HepG2 (cell line): ENCODE results near the gene MIDN. TPM values are rescaled to one million over a fixed set of nuclear protein-coding genes. Genes with fewer than 3 reads are reported as not detected.
A peak's percentile ranks its signal among the peaks of the same experiment; 100 is the strongest.

Source experiments
- ATAC-seq: fragments of 200-7000 bp; cut with Tn5 transposase; 3 replicates; pipeline ENCODE4 v1.9.1; 2020; ENCODE audit warnings: mild to moderate bottlenecking, moderate library complexity
- BruUV-seq: library from RNA; stranded (reverse); fragments of 400-500 nt; replicated peaks from 2 replicates; lab custom pipeline; 2021; lab: Mats Ljungman, UMichigan
- CTCF ChIA-PET: fragments of 300-600 bp; formaldehyde crosslinking; extraction: SDS; loops from one replicate; lab custom pipeline; 2021; ENCODE audit warnings: low total read pairs, inconsistent platforms, low intra/inter-chr PET ratio; lab: Yijun Ruan, JAX
- POLR2A ChIA-PET: fragments of 350-600 bp; sonication (Branson Sonifier 250); formaldehyde crosslinking; loops from one replicate; lab custom pipeline; 2020; ENCODE audit warnings: antibody characterized with exemption, inconsistent platforms; lab: Yijun Ruan, JAX
- DNase-seq: peaks from one replicate; pipeline ENCODE4 v3.0.0-alpha.2; 2015; ENCODE audit warnings: low spot score
- FAIRE-seq: peaks from 3 replicates; lab custom pipeline; 2011; peaks lifted over from hg19 to GRCh38; lab: Jason Lieb, UNC
- H2AFZ ChIP-seq: one replicate; pipeline ENCODE4 v1.6.1; 2011; ENCODE audit warnings: low read length, inconsistent platforms
- H3K27ac ChIP-seq: fragments of 300-600 bp; 3 replicates; pipeline ENCODE4 v1.8.0; 2011; ENCODE audit warnings: mixed run types, mild to moderate bottlenecking, mixed read lengths, low read length, inconsistent platforms; ENCODE audit not compliant: insufficient read depth; ENCODE audit errors: extremely low read length
- H3K27me3 ChIP-seq, 2 experiments: fragments of 200-600 bp in 1 of 2; 2 replicates in 1 of 2; 3 replicates in 1 of 2; pipeline versions ENCODE4 v1.6.0 to v1.8.0; 2011; ENCODE audit warnings: low read length in 2 of 2, mild to moderate bottlenecking in 2 of 2, moderate library complexity in 2 of 2, inconsistent platforms in 1 of 2; ENCODE audit not compliant: insufficient read depth in 2 of 2, control insufficient read depth in 1 of 2
- H3K36me3 ChIP-seq, 2 experiments: fragments of 200-600 bp in 1 of 2; replicated peaks in 1 of 2; 2 replicates in 1 of 2; 3 replicates in 1 of 2; pipeline versions ENCODE4 v1.5.1 to v1.8.0; 2011; ENCODE audit warnings: low read length in 2 of 2, inconsistent platforms in 1 of 2; ENCODE audit not compliant: insufficient read depth in 2 of 2, control insufficient read depth in 1 of 2
- H3K4me1 ChIP-seq: 2 replicates; pipeline ENCODE4 v1.5.1; 2012; ENCODE audit warnings: low read length, inconsistent platforms; ENCODE audit not compliant: insufficient read depth
- H3K4me2 ChIP-seq: 2 replicates; pipeline ENCODE4 v1.6.0; 2011; ENCODE audit warnings: low read depth, low read length, inconsistent platforms
- H3K4me3 ChIP-seq, 3 experiments: fragments of 200-600 bp in 1 of 3; sonication (generic), shearing (Covaris generic) in 1 of 3; replicated peaks in 1 of 3; 2 replicates each; pipeline ENCODE4 v1.5.1; 2011 to 2016; ENCODE audit warnings: low read length in 3 of 3, inconsistent platforms in 2 of 3, low read depth in 2 of 3, mild to moderate bottlenecking in 2 of 3, control low read depth in 1 of 3, mixed read lengths in 1 of 3; ENCODE audit not compliant: insufficient read depth in 1 of 3
- H3K79me2 ChIP-seq: one replicate; pipeline ENCODE4 v1.6.1; 2011; ENCODE audit warnings: low read length, inconsistent platforms; ENCODE audit not compliant: insufficient read depth
- H3K9ac ChIP-seq: 2 replicates; pipeline ENCODE4 v1.6.0; 2011; ENCODE audit warnings: mild to moderate bottlenecking, low read depth, low read length, inconsistent platforms; ENCODE audit not compliant: insufficient read depth
- H3K9me3 ChIP-seq: 2 replicates; pipeline ENCODE4 v1.5.1; 2012; ENCODE audit warnings: mild to moderate bottlenecking, low read length
- H4K20me1 ChIP-seq: 2 replicates; pipeline ENCODE4 v1.6.0; 2011; ENCODE audit warnings: inconsistent platforms, mild to moderate bottlenecking, low read length, moderate library complexity; ENCODE audit not compliant: insufficient read depth
- AGO2 ChIP-seq: fragments of 200-400 bp; formaldehyde crosslinking; optimal IDR thresholded peaks from 2 replicates; pipeline ENCODE3; 2017; ENCODE audit warnings: mild to moderate bottlenecking, low read depth, low read length, moderate library complexity
- CBX2 ChIP-seq, 2 experiments: fragments of 200-600 bp in 1 of 2; sonication (generic); formaldehyde crosslinking in 1 of 2; IDR thresholded peaks; 2 replicates each; pipeline versions ENCODE4 v1.7.0 to v1.8.1; 2018 to 2022; ENCODE audit warnings: low read depth in 2 of 2, low read length in 1 of 2, mild to moderate bottlenecking in 1 of 2, missing genetic modification reagents in 1 of 2
- CREM ChIP-seq, 2 experiments: sonication (generic) in 1 of 2; formaldehyde crosslinking in 1 of 2; IDR thresholded peaks; 2 replicates each; pipeline versions ENCODE4 v1.4.0 to v1.6.1; 2016 to 2020; ENCODE audit warnings: antibody characterized with exemption in 1 of 2, mild to moderate bottlenecking in 1 of 2, missing genetic modification reagents in 1 of 2
- GABPA ChIP-seq, 2 experiments: IDR thresholded peaks; 2 replicates each; pipeline ENCODE4 v1.6.1; 2011 to 2016; ENCODE audit warnings: low read depth in 2 of 2, low read length in 1 of 2, missing biosample characterization in 1 of 2, missing genetic modification characterization in 1 of 2
- HES4 ChIP-seq: sonication (generic); formaldehyde crosslinking; IDR thresholded peaks from 2 replicates; pipeline ENCODE4 v1.9.0; 2021; ENCODE audit warnings: mild to moderate bottlenecking, missing genetic modification reagents, borderline replicate concordance
- KLF15 ChIP-seq: sonication (generic); formaldehyde crosslinking; IDR thresholded peaks from 2 replicates; pipeline ENCODE4 v1.8.1; 2023; ENCODE audit warnings: borderline replicate concordance, mild to moderate bottlenecking, inconsistent platforms, missing genetic modification reagents, mixed read lengths
- PCBP1 ChIP-seq: fragments of 200-400 bp; formaldehyde crosslinking; IDR thresholded peaks from 2 replicates; pipeline ENCODE4 v1.6.1; 2017; ENCODE audit warnings: mild to moderate bottlenecking, low read depth, low read length, borderline replicate concordance
- PRPF4 ChIP-seq: fragments of 200-400 bp; formaldehyde crosslinking; IDR thresholded peaks from 2 replicates; pipeline ENCODE4 v1.6.1; 2016; ENCODE audit warnings: low read length, low read depth; ENCODE audit not compliant: poor library complexity, severe bottlenecking
- RAD21 ChIP-seq: fragments of 450-650 bp; formaldehyde crosslinking; IDR thresholded peaks from 2 replicates; pipeline ENCODE4 v1.5.0; 2020; ENCODE audit warnings: mild to moderate bottlenecking
- RARG ChIP-seq: sonication (generic); formaldehyde crosslinking; IDR thresholded peaks from 2 replicates; pipeline ENCODE4 v1.4.0; 2020; ENCODE audit warnings: low read depth, mild to moderate bottlenecking, missing genetic modification reagents
- RBM39 ChIP-seq: fragments of 200-400 bp; formaldehyde crosslinking; IDR thresholded peaks from one replicate; pipeline ENCODE4 v1.6.1; 2018; ENCODE audit warnings: antibody characterized with exemption, mild to moderate bottlenecking, low read depth, low read length; ENCODE audit not compliant: poor library complexity, severe bottlenecking
- STAG1 ChIP-seq: sonication (generic); formaldehyde crosslinking; IDR thresholded peaks from 2 replicates; pipeline ENCODE4 v1.4.0; 2020; ENCODE audit warnings: missing genetic modification reagents
- ZFP1 ChIP-seq: IDR thresholded peaks from 2 replicates; pipeline ENCODE4 v1.6.1; 2016
- ZNF563 ChIP-seq: sonication (generic); formaldehyde crosslinking; IDR thresholded peaks from 2 replicates; pipeline ENCODE4 v1.8.0; 2022; ENCODE audit warnings: mild to moderate bottlenecking, moderate library complexity, missing genetic modification reagents
- ZNF720 ChIP-seq: sonication (generic); formaldehyde crosslinking; IDR thresholded peaks from 2 replicates; pipeline ENCODE4 v1.4.0; 2020; ENCODE audit warnings: missing genetic modification reagents
- ZNF75D ChIP-seq: sonication (generic); formaldehyde crosslinking; IDR thresholded peaks from 2 replicates; pipeline ENCODE4 v1.8.1; 2023; ENCODE audit warnings: missing genetic modification reagents, mild to moderate bottlenecking, borderline replicate concordance
- WGBS: methylation state at CpG from one replicate; pipeline ENCODE4 v1.1.6; 2017; ENCODE audit warnings: low lambda C conversion rate; 5-methylcytosine and 5-hydroxymethylcytosine counted together
- in situ Hi-C: cut with HindIII; loops from 2 replicates; pipeline ENCODE4 v1.10.0; 2017; ENCODE audit warnings: low pct_unique_long_range_greater_than_20kb; ENCODE audit not compliant: extremely low pct_ligation_motif_present
- intact Hi-C: fragments of 100-400 bp; cut with micrococcal nuclease; formaldehyde crosslinking; loops from one replicate; pipeline ENCODE4 v1.10.0; 2022; ENCODE audit not compliant: unreplicated experiment
- polyA plus RNA-seq, 8 experiments: library from polyadenylated mRNA; depleted of rRNA in 3 of 8; stranded (reverse) in 7 of 8; unstranded in 1 of 8; fragments of >200 nt; fragmentation: Illumina TruSeq in 4 of 8; extraction: Trizol in 4 of 8; gene quantifications; 2 replicates each; pipeline versions ENCODE4 v1.2.1 to v1.2.3, GENCODE V29; 2011 to 2016; ENCODE audit warnings: low read depth in 4 of 8, missing spikeins in 1 of 8, mixed read lengths in 1 of 8; ENCODE audit not compliant: insufficient read depth in 1 of 8
- total RNA-seq, 5 experiments: library from RNA; depleted of rRNA; stranded (reverse); fragments of >200 nt; fragmentation: Illumina TruSeq; extraction: Trizol; gene quantifications; 2 replicates each; pipeline ENCODE4 v1.2.3, GENCODE V29; 2016; ENCODE audit warnings: low read depth in 1 of 5
- TF ChIP-seq, protein P1 (sequence below): IDR thresholded peaks from 2 replicates; pipeline ENCODE4 v1.6.1; 2012; ENCODE audit warnings: low read depth, low read length, improper control_type of control experiment

The MIDN gene
- total and polyA plus RNA-seq, 2 of the 13 experiments (the other 11 are each of a cell fraction or from before 2014, with no cell fraction given), result 8.4 to 18.0 TPM

DNA sequence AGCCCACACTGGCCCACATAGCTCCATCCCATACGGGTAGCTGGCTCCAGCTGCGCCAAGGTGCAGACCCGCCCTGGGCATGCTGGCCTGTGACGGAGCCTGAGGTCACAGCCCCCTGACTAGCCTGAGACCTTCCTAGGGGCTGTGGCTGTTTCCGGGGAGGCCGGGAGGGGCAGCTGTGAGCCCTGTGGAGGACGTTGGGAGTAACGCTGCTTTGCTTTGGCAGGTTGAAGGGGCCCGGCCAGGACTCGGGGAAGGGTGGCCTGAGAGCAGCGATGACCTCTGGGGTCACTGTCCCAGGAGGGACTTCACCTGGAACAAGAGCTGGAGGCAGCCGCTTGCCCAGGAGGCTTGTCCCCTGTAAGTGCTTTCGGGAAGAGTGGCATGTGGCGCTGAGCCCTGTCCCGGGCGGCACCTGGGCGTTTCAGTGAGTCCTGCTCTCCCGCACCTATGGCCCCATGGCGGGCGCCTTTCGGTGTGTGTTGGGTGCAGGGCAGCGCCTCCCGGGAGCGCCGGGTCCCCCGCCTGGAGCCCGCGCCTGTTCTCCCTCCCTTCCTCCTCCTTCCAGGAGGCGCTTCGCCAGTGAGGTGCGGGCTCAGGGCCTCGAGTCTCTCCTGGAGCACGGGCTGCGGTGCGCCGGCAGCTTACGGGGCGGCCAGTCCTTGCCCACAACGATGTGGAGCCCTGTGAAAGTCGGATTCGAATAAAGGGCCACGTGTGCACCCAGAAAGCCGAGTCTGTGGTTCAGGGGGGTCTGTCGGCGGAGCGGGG lies 25.9 kb downstream of the MIDN start:
- Histone ChIP-seq H3K79me2 (peaks cover 37% of the 10 kb centered on the region), H3K27me3 (no peaks in the 10 kb centered on the region), H3K9me3 (no peaks in the 10 kb centered on the region), H4K20me1 (peaks cover 36% of the 10 kb centered on the region), H3K4me2 (peak overlapping the region; percentile 86; the same call in 1 of the 2 replicates), H2AFZ (no peak overlapping the region), H3K4me3 (peak overlapping the region in 2 of 3 experiments; percentile 51 to 85; a peak in 3 of 6 replicates), H3K27ac (peak overlapping the region; percentile 100), H3K36me3 (peaks cover 21 to 54% of the 10 kb centered on the region in 2 experiments), H3K9ac (peak overlapping the region; percentile 95), H3K4me1 (peaks cover 68% of the 10 kb centered on the region)
- DNase-seq (no peak), FAIRE-seq (no peak), ATAC-seq (no peak)
- intact Hi-C loops, result no loop called here
- BruUV-seq, result no TSS peak
- TF ChIP-seq, protein P1, sequence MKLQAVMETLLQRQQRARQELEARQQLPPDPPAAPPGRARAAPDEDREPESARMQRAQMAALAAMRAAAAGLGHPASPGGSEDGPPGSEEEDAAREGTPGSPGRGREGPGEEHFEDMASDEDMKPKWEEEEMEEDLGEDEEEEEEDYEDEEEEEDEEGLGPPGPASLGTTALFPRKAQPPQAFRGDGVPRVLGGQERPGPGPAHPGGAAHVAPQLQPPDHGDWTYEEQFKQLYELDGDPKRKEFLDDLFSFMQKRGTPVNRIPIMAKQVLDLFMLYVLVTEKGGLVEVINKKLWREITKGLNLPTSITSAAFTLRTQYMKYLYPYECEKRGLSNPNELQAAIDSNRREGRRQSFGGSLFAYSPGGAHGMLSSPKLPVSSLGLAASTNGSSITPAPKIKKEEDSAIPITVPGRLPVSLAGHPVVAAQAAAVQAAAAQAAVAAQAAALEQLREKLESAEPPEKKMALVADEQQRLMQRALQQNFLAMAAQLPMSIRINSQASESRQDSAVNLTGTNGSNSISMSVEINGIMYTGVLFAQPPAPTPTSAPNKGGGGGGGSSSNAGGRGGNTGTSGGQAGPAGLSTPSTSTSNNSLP, result no peak
- no peak for TF ChIP-seq ZFP1 (CRISPR knock-in tag)
- TF ChIP-seq GABPA (IDR thresholded peaks at IDR 0.05; ENCODE audit: low read depth, low read length), result no peak
- TF ChIP-seq GABPA (CRISPR knock-in tag; IDR thresholded peaks at IDR 0.05; ENCODE audit: low read depth), result no peak
- TF ChIP-seq CREM (IDR thresholded peaks at IDR 0.05), result no peak
- no peak for TF ChIP-seq CREM (CRISPR knock-in tag; IDR thresholded peaks at IDR 0.05)
- TF ChIP-seq PRPF4, result peak; percentile 49
- 0 out of 2 replicates have a peak, but pooled peaks have one; percentile 3 for TF ChIP-seq RAD21 (CRISPR knock-in tag)
- TF ChIP-seq KLF15 (CRISPR knock-in tag), result no peak
- peak; percentile 52; the same call in 1 of the 2 replicates for TF ChIP-seq HES4
- peak; percentile 21; the same call in 1 of the 2 replicates for TF ChIP-seq ZNF563 (CRISPR knock-in tag)
- no peak for TF ChIP-seq STAG1 (CRISPR knock-in tag)
- no peak for TF ChIP-seq RARG (CRISPR knock-in tag)
- TF ChIP-seq CBX2 (IDR thresholded peaks at IDR 0.05; ENCODE audit: low read depth, low read length), result no peak
- TF ChIP-seq CBX2 (CRISPR knock-in tag; IDR thresholded peaks at IDR 0.05; ENCODE audit: low read depth), result no peak
- TF ChIP-seq ZNF75D (CRISPR knock-in tag), result 0 out of 2 replicates have a peak, but pooled peaks have one; percentile 71
- TF ChIP-seq RBM39, result peak; percentile 70
- TF ChIP-seq PCBP1, result 0 out of 2 replicates have a peak, but pooled peaks have one; percentile 18
- peak; percentile 87 for TF ChIP-seq AGO2
- no peak for TF ChIP-seq ZNF720 (CRISPR knock-in tag)
- POLR2A ChIA-PET, result interaction anchor here (0.6 to 4.2 kb wide), 11 partner anchors 8 to 176 kb away, joined by 3 to 41 read pairs (median 4); partner anchors contain the start of gene ATP5F1D
- WGBS, result 92% methylated on average over 36 of the region's 46 CpGs
- in situ Hi-C loops, result no loop called here
- CTCF ChIA-PET, result no interaction called here
